Pancreas (tissue), 10 donors: Measurements from ENCODE around the gene SLC6A11. TPM values are rescaled to one million over a fixed set of nuclear protein-coding genes. Genes with fewer than 3 reads are reported as not detected.

Experiments
- ATAC-seq, 4 donors: fragments of 200-7000 bp; cut with Tn5 transposase; one replicate each; pipeline versions ENCODE4 v1.8.0 to v1.9.1; 2020; ENCODE audit warnings: mild to moderate bottlenecking in 4 of 4, moderate library complexity in 4 of 4
- DNase-seq, 6 donors: peaks; one replicate each; pipeline ENCODE4 v3.0.0-alpha.2; 2020
- FAIRE-seq: peaks from 2 replicates; lab custom pipeline; 2012; peaks lifted over from hg19 to GRCh38; lab: Jason Lieb, UNC
- H3K27ac ChIP-seq, 4 donors: fragments of 200-600 bp; sonication (generic); 1 replicate in 3 of 4; 2 replicates in 1 of 4; pipeline versions ENCODE4 v1.5.0 to v1.8.0; 2020
- H3K27me3 ChIP-seq, 4 donors: fragments of 200-600 bp; one replicate each; pipeline ENCODE4 v1.8.0; 2021
- H3K36me3 ChIP-seq, 3 donors: fragments of 200-600 bp; sonication (generic) in 1 of 3; one replicate each; pipeline versions ENCODE4 v1.5.0 to v1.8.0; 2020 to 2021
- H3K4me1 ChIP-seq, 3 donors: fragments of 200-600 bp; one replicate each; pipeline ENCODE4 v1.8.0; 2021
- H3K4me3 ChIP-seq, 4 donors: fragments of 200-600 bp; sonication (generic) in 2 of 4; one replicate each; pipeline versions ENCODE4 v1.5.0 to v1.8.0; 2020 to 2021
- H3K9me3 ChIP-seq, 4 donors: fragments of 200-600 bp; one replicate each; pipeline ENCODE4 v1.8.0; 2021
- WGBS, 2 donors: extraction: QIAGEN DNeasy Blood & Tissue Kit; methylation state at CpG; one replicate each; pipeline ENCODE4 v1.1.7; 2013; 5-methylcytosine and 5-hydroxymethylcytosine counted together
- intact Hi-C, 3 donors: fragments of 100-400 bp; cut with DNase I; formaldehyde crosslinking; loops; one replicate each; pipeline versions ENCODE4 v1.11.1 to v1.14.2; 2022
- polyA plus RNA-seq, 2 donors: library from polyadenylated mRNA; stranded (reverse); fragments of 200-250 nt; gene quantifications; one replicate each; pipeline ENCODE4 v1.2.3, GENCODE V29; 2013
- total RNA-seq, 6 donors: library from RNA; stranded (reverse); fragmentation: NEBNext Ultra II Directional in 4 of 6; extraction: Animal tissue kit (Norgen Biotek cat#: 25700) in 4 of 6; gene quantifications; one replicate each; pipeline versions ENCODE4 v1.2.1 to v1.2.4, GENCODE V29; 2021 to 2023
- TF ChIP-seq, protein P1 (sequence below), 4 donors: fragments of 200-600 bp; sonication (generic) in 3 of 4; IDR thresholded peaks; one replicate each; pipeline versions ENCODE4 v1.5.0 to v1.8.0; 2021; ENCODE audit warnings: antibody characterized with exemption in 4 of 4
- donor health status: healthy with polysubstance abuse.
- donor health status: DM: no; HTN: no; CAD: no; lungs with moderate emphysema.
- donor health status: DM: no; HTN: no; CAD: no.
- donor health status: control.
- donor health status: control.
- donor health status: Bipolar disorder and iron deficiency.
- donor health status: DM: yes; HTN: yes; CAD: no.
- donor health status: DM: no; HTN: no; CAD: no.
- donor health status: DM: no; HTN: no; CAD: no.
- donor health status: DM: yes; HTN: yes; CAD: no.

SLC6A11 gene
- total and polyA plus RNA-seq, 8 donors, result 0.04 to 0.17 (median 0.06) TPM

DNA sequence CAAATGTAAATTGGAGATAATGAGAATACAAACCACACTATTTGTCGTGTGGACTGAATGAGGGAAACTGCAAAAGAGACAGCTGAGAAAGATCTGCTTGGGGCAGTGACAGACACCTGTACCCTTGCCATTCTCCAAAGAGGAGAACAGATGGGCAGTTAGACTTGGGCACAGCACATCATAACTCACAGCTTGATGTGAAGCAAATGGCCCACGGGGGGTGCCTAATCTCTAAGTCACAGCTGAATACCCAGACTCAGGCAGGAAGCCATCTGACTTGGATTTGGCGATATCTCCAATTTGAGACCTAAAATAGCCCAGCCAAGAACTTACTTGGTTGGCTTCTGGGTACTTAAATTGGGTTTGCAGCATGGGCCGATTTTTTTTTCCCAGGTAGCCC, 10.0 kb upstream of the SLC6A11 start:
- TF ChIP-seq, protein P1, sequence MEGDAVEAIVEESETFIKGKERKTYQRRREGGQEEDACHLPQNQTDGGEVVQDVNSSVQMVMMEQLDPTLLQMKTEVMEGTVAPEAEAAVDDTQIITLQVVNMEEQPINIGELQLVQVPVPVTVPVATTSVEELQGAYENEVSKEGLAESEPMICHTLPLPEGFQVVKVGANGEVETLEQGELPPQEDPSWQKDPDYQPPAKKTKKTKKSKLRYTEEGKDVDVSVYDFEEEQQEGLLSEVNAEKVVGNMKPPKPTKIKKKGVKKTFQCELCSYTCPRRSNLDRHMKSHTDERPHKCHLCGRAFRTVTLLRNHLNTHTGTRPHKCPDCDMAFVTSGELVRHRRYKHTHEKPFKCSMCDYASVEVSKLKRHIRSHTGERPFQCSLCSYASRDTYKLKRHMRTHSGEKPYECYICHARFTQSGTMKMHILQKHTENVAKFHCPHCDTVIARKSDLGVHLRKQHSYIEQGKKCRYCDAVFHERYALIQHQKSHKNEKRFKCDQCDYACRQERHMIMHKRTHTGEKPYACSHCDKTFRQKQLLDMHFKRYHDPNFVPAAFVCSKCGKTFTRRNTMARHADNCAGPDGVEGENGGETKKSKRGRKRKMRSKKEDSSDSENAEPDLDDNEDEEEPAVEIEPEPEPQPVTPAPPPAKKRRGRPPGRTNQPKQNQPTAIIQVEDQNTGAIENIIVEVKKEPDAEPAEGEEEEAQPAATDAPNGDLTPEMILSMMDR (IDR thresholded peaks at IDR 0.05), result no peak
- no peak for FAIRE-seq
- Histone ChIP-seq H3K4me3 (no peak overlapping the region), H3K9me3 (no peaks in the 10 kb centered on the region), H3K4me1 (no peaks in the 10 kb centered on the region), H3K36me3 (no peaks in the 10 kb centered on the region), H3K27ac (no peak overlapping the region), H3K27me3 (no peaks in the 10 kb centered on the region)
- 59 to 72% methylated on average over 4 of the region's 4 CpGs for WGBS, 2 donors
- no peak for ATAC-seq
- DNase-seq, result no peak
- intact Hi-C loops, result no loop called here

DNA sequence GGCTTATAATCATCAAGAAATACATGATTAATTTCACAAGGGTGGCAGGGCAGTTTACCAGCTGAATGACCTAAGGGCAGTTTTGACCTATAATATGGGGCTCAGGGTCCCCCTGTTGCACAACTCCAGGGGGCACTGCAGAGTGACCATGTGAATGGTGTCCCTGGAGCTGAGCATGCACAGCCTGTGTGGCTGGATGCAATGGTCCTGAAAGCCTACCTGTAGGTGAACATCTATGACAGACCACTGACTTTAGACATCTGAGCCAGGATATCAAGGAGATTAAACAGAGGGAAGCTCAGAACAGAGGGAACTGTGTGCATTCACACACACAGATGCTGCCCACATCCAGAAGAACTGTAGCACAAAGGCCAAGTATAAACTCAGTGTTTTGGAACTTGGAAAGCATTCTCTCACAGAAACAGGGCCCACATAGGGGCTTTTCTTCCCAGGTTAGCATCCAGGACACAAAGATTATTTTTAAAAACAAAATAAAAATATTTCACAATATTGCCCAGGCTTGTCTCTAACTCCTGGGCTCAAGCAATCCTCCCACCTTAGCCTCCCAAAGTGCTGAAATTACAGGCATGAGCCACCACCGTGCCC, 7.8 kb upstream of the SLC6A11 start:
- WGBS, 2 donors, result 76 to 92% methylated on average over 1 of the region's 1 CpG
- Histone ChIP-seq H3K9me3 (no peaks in the 10 kb centered on the region), H3K27me3 (no peaks in the 10 kb centered on the region), H3K4me3 (no peak overlapping the region), H3K4me1 (no peaks in the 10 kb centered on the region), H3K36me3 (no peaks in the 10 kb centered on the region), H3K27ac (no peak overlapping the region)
- FAIRE-seq, result no peak
- no peak for DNase-seq
- TF ChIP-seq, protein P1 (IDR thresholded peaks at IDR 0.05), result no peak
- intact Hi-C loops, result no loop called here
- ATAC-seq, result no peak

DNA sequence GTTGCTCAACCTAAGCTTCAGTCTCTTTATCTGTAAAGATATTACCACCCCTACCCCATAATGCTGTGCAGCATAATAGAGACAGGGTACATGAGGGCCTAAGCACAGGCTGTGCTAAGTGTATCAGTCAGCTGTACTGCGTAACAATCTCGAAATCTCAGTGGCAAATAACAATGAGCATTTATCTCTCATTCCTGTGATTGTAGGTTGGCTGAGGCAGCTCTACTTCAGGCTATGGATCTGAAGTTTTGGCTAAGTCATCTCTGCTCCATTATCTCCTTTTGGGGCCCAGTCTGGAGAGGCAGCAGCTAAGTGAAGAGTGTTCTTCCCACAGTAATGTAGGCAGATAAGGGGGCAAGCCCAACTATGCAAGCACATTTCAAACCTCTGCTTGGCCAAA, 7.1 kb upstream of the SLC6A11 start:
- H3K27ac ChIP-seq, result no peak overlapping the region
- DNase-seq, result no peak
- WGBS, 2 donors, result 78 to 85% methylated on average over 2 of the region's 2 CpGs
- no peak for FAIRE-seq
- TF ChIP-seq, protein P1 (IDR thresholded peaks at IDR 0.05), result no peak
- ATAC-seq, result no peak
- intact Hi-C loops, result no loop called here
- H3K4me1 ChIP-seq, result no peaks in the 10 kb centered on the region
- H3K9me3 ChIP-seq, result no peaks in the 10 kb centered on the region
- H3K27me3 ChIP-seq, result no peaks in the 10 kb centered on the region
- no peaks in the 10 kb centered on the region for H3K36me3 ChIP-seq
- no peak overlapping the region for H3K4me3 ChIP-seq

DNA sequence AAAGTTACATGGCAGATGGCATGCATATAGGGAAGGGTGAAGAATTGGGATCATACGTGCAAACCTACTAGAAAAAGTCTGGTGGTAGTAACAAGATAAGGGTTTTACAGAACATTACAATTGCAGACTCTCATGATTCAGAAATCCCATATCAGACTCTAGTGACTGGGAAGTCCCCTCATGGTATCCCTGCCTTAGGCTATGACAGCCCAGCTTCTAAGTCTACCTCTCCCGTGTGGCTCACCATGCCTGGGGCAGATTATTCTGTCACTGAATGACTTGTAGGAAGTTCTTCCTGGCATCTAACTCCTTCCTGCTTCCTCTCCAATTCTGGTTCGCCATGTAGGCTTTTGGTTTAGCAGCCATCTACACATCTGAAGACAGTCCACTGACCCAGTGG, 5.7 kb upstream of the SLC6A11 start:
- no peak for DNase-seq
- no peak overlapping the region for H3K27ac ChIP-seq
- intact Hi-C loops, result no loop called here
- FAIRE-seq, result no peak
- WGBS, 2 donors, result 74 to 75% methylated on average over 3 of the region's 3 CpGs
- no peak for ATAC-seq
- H3K4me1 ChIP-seq, result no peaks in the 10 kb centered on the region
- TF ChIP-seq, protein P1 (IDR thresholded peaks at IDR 0.05), result no peak
- H3K4me3 ChIP-seq, result no peak overlapping the region
- no peaks in the 10 kb centered on the region for H3K36me3 ChIP-seq
- no peaks in the 10 kb centered on the region for H3K9me3 ChIP-seq
- H3K27me3 ChIP-seq, result no peaks in the 10 kb centered on the region

DNA sequence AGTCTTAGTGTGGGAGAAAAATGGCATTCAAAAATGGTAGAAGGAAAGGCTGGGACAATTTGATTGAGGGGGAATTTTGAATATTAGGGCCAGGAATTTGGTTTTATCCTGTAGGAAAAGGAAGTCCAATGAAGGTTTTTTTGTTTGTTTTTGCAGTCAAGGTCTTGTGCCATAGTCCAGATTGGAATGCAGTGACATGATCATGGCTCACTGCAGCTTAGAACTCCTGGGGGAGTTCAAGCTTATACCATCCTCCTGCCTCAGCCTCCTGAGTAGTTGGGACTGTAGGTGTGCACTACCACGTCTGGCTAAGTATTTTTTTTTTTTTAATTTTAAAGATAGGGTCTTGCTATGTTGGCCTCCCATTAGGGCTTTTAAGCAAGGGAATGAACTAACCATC, 2.6 kb upstream of the SLC6A11 start:
- Histone ChIP-seq H3K36me3 (no peaks in the 10 kb centered on the region), H3K4me1 (no peaks in the 10 kb centered on the region), H3K27ac (no peak overlapping the region), H3K27me3 (peaks cover 0 to 3% (median 0%) of the 10 kb centered on the region in 4 donors), H3K9me3 (no peaks in the 10 kb centered on the region), H3K4me3 (no peak overlapping the region)
- TF ChIP-seq, protein P1 (IDR thresholded peaks at IDR 0.05), result no peak
- DNase-seq (no peak), FAIRE-seq (no peak), ATAC-seq (no peak)
- WGBS, 2 donors, result 50 to 75% methylated on average over 1 of the region's 1 CpG
- intact Hi-C loops, result no loop called here
